Psoas muscle (tissue), 8 donors: ENCODE results near the gene NPHS2. TPM values are rescaled to one million over a fixed set of nuclear protein-coding genes. Genes with fewer than 3 reads are reported as not detected.

Experiments
- ATAC-seq, 4 donors: fragments of 200-7000 bp; cut with Tn5 transposase; one replicate each; pipeline ENCODE4 v1.9.1; 2020; ENCODE audit warnings: moderate library complexity in 3 of 4, mild to moderate bottlenecking in 2 of 4
- DNase-seq, 2 donors: peaks; one replicate each; pipeline ENCODE4 v3.0.0-alpha.2; 2020
- H3K27ac ChIP-seq: fragments of 200-600 bp; one replicate; pipeline ENCODE4 v1.8.0; 2022
- H3K27me3 ChIP-seq, 3 donors: fragments of 200-600 bp in 1 of 3; one replicate each; pipeline versions ENCODE4 v1.6.1 to v1.8.0; 2013 to 2022; ENCODE audit warnings: low read length in 2 of 3, mild to moderate bottlenecking in 2 of 3, moderate library complexity in 1 of 3; ENCODE audit not compliant: insufficient read depth in 3 of 3
- H3K36me3 ChIP-seq, 2 donors: fragments of 200-600 bp in 1 of 2; one replicate each; pipeline versions ENCODE4 v1.6.1 to v1.8.0; 2013 to 2022; ENCODE audit warnings: low read depth in 1 of 2, mild to moderate bottlenecking in 1 of 2, moderate library complexity in 1 of 2; ENCODE audit not compliant: insufficient read depth in 1 of 2
- H3K4me1 ChIP-seq: fragments of 200-600 bp; one replicate; pipeline ENCODE4 v1.8.0; 2022
- H3K4me3 ChIP-seq: fragments of 200-600 bp; one replicate; pipeline ENCODE4 v1.8.0; 2022; ENCODE audit warnings: mild to moderate bottlenecking
- H3K9me3 ChIP-seq: fragments of 200-600 bp; one replicate; pipeline ENCODE4 v1.8.0; 2022
- WGBS, 3 donors: extraction: QIAGEN DNeasy Blood & Tissue Kit; methylation state at CpG; one replicate each; pipeline versions ENCODE4 v1.1.6 to v1.1.7; 2013; 5-methylcytosine and 5-hydroxymethylcytosine counted together
- intact Hi-C, 2 donors: fragments of 100-400 bp; cut with DNase I; formaldehyde crosslinking; loops; one replicate each; pipeline versions ENCODE4 v1.11.0 to v1.14.2; 2022
- polyA plus RNA-seq, 3 donors: library from polyadenylated mRNA; stranded (reverse); fragments of 200-250 nt; gene quantifications; one replicate each; pipeline ENCODE4 v1.2.3, GENCODE V29; 2013
- total RNA-seq, 4 donors: library from RNA; stranded (reverse); fragmentation: NEBNext Ultra II Directional in 2 of 4; extraction: Animal tissue kit (Norgen Biotek cat#: 25700) in 2 of 4; gene quantifications; one replicate each; pipeline versions ENCODE4 v1.2.1 to v1.2.4, GENCODE V29; 2021 to 2023
- TF ChIP-seq, protein P1 (sequence below): fragments of 200-600 bp; IDR thresholded peaks from one replicate; pipeline ENCODE4 v1.8.0; 2022; ENCODE audit warnings: antibody characterized with exemption
- donor health status: healthy with polysubstance abuse.
- donor health status: DM: no; HTN: no; CAD: no; lungs with moderate emphysema.
- donor health status: Bipolar disorder and iron deficiency.
- donor health status: healthy.
- donor health status: DM: yes; HTN: yes; CAD: no.
- donor health status: DM: no; HTN: no; CAD: no.
- donor health status: DM: no; HTN: no; CAD: no.
- donor health status: DM: yes; HTN: yes; CAD: no.

The NPHS2 gene
- total and polyA plus RNA-seq, 7 donors = not detected

DNA sequence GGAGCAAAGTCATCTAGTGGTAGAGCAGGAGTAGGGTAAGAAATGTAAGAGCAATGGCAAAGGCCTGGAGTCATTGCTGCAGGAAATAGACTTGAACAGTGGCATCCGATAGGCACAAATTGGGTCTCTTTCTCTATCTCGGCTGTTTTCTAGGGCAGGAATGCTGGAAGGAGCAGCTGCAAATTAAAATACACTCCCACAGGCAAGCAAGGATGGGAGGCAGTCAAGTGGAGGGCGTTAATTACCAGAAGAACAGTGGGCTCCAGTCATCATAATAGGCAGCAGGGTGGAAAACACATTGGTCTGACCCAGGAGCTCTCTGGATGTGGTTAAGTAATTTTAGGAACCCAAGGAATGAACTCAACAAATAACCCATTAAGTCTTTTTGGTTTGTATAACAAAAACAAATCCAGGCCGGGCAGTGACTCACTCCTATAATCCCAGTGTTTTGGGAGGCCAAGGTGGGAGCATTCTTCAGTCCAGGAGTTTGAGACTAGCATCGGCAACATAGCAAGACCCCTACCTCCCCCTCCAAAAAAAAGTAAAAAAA, 8.1 kb upstream of the NPHS2 start:
- Histone ChIP-seq H3K4me1 (no peaks in the 10 kb centered on the region), H3K4me3 (no peak overlapping the region), H3K27ac (no peak overlapping the region), H3K9me3 (no peaks in the 10 kb centered on the region), H3K27me3 (peaks cover 0 to 27% (median 2%) of the 10 kb centered on the region in 3 donors), H3K36me3 (no peaks in the 10 kb centered on the region)
- TF ChIP-seq, protein P1, sequence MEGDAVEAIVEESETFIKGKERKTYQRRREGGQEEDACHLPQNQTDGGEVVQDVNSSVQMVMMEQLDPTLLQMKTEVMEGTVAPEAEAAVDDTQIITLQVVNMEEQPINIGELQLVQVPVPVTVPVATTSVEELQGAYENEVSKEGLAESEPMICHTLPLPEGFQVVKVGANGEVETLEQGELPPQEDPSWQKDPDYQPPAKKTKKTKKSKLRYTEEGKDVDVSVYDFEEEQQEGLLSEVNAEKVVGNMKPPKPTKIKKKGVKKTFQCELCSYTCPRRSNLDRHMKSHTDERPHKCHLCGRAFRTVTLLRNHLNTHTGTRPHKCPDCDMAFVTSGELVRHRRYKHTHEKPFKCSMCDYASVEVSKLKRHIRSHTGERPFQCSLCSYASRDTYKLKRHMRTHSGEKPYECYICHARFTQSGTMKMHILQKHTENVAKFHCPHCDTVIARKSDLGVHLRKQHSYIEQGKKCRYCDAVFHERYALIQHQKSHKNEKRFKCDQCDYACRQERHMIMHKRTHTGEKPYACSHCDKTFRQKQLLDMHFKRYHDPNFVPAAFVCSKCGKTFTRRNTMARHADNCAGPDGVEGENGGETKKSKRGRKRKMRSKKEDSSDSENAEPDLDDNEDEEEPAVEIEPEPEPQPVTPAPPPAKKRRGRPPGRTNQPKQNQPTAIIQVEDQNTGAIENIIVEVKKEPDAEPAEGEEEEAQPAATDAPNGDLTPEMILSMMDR = no peak
- intact Hi-C loops = no loop called here
- ATAC-seq = no peak
- no peak for DNase-seq
- WGBS, 3 donors = 81 to 87% (median 86%) methylated on average over 5 of the region's 5 CpGs

DNA sequence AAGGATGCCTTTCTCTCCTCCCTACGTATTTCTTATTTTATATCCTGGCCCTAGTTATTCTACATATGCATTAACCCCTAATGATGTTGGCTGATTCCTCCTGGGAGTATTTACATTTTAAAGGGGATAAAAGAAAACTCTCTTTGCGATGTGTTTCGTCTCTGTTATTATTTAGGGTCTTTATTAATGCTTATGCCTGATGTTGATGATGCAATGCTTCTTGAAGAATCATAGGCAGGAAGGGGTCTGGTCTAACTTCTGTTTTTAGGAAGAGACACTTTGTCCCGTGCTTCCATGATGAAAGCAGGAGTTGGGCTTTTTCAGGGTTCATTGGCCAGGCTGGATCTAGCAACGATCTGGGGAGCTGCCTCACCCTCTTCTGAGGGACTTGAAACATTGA, 761 bp upstream of the NPHS2 start:
- intact Hi-C loops = no loop called here
- ATAC-seq (no peak), DNase-seq (no peak)
- Histone ChIP-seq H3K27ac (no peak overlapping the region), H3K4me1 (no peaks in the 10 kb centered on the region), H3K9me3 (no peaks in the 10 kb centered on the region), H3K36me3 (no peaks in the 10 kb centered on the region), H3K4me3 (no peak overlapping the region), H3K27me3 (peaks cover 12 to 31% (median 13%) of the 10 kb centered on the region in 3 donors)
- TF ChIP-seq, protein P1 = no peak
- WGBS, 3 donors = 55 to 60% (median 59%) methylated on average over 5 of the region's 5 CpGs

- H3K9me3 ChIP-seq = no peaks in the 10 kb centered on the region
- no peaks in the 10 kb centered on the region for H3K27me3 ChIP-seq
- no peak for DNase-seq
- intact Hi-C loops = no loop called here
- H3K4me3 ChIP-seq = no peak overlapping the region
- TF ChIP-seq, protein P1 = no peak
- H3K4me1 ChIP-seq = no peaks in the 10 kb centered on the region
- no peaks in the 10 kb centered on the region for H3K36me3 ChIP-seq
- H3K27ac ChIP-seq = no peak overlapping the region
- no peak for ATAC-seq
- WGBS, 3 donors = 87 to 100% (median 97%) methylated on average over 1 of the region's 1 CpG
Measured at GRCh38 chr1:179558078-179558477, 17.7 kb downstream of the NPHS2 start.

GRCh38 chr1:179554427-179554826, 21.3 kb downstream of the NPHS2 start:
- Histone ChIP-seq H3K27ac (no peak overlapping the region), H3K36me3 (no peaks in the 10 kb centered on the region), H3K27me3 (no peaks in the 10 kb centered on the region), H3K4me3 (no peak overlapping the region), H3K9me3 (no peaks in the 10 kb centered on the region), H3K4me1 (no peaks in the 10 kb centered on the region)
- intact Hi-C loops = no loop called here
- TF ChIP-seq, protein P1 = no peak
- no peak for DNase-seq
- no peak for ATAC-seq
